ENCODE results near the gene NOS3. TPM values are rescaled to one million over a fixed set of nuclear protein-coding genes. Genes with fewer than 3 reads are reported as not detected.

The NOS3 gene
- total and polyA plus RNA-seq, 9 of the 15 experiments (the other 6 are each of a cell fraction or from before 2014, with no cell fraction given): 1.1 to 121 (median 23.6) TPM

GRCh38 chr7:151025924-151026671 is 35.3 kb downstream of the NOS3 start (continued):
- TF ChIP-seq, protein P1, sequence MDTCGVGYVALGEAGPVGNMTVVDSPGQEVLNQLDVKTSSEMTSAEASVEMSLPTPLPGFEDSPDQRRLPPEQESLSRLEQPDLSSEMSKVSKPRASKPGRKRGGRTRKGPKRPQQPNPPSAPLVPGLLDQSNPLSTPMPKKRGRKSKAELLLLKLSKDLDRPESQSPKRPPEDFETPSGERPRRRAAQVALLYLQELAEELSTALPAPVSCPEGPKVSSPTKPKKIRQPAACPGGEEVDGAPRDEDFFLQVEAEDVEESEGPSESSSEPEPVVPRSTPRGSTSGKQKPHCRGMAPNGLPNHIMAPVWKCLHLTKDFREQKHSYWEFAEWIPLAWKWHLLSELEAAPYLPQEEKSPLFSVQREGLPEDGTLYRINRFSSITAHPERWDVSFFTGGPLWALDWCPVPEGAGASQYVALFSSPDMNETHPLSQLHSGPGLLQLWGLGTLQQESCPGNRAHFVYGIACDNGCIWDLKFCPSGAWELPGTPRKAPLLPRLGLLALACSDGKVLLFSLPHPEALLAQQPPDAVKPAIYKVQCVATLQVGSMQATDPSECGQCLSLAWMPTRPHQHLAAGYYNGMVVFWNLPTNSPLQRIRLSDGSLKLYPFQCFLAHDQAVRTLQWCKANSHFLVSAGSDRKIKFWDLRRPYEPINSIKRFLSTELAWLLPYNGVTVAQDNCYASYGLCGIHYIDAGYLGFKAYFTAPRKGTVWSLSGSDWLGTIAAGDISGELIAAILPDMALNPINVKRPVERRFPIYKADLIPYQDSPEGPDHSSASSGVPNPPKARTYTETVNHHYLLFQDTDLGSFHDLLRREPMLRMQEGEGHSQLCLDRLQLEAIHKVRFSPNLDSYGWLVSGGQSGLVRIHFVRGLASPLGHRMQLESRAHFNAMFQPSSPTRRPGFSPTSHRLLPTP (IDR thresholded peaks at IDR 0.05; ENCODE audit: borderline replicate concordance, extremely low read depth, insufficient read length): no peak
- TF ChIP-seq AFF1 (IDR thresholded peaks at IDR 0.05; ENCODE audit: low read depth in 1 of 2, partially characterized antibody in 2 of 2): no peak
- TF ChIP-seq RBBP5 (IDR thresholded peaks at IDR 0.05; ENCODE audit: borderline replicate concordance, insufficient read depth, low read length, poor library complexity, severe bottlenecking): no peak

Measured in K562 (cell line).